Gastroesophageal sphincter (tissue), 3 donors: ENCODE measurements around the gene CPM.

Source experiments
- EP300 ChIP-seq: sonication (generic); formaldehyde crosslinking; IDR thresholded peaks from one replicate; pipeline ENCODE4 v1.6.1; 2017; ENCODE audit warnings: antibody characterized with exemption, mild to moderate bottlenecking
- POLR2A ChIP-seq, 2 donors: fragments of 450-650 bp; IDR thresholded peaks; one replicate each; pipeline ENCODE4 v1.6.1; 2017; ENCODE audit warnings: antibody characterized with exemption in 2 of 2, mild to moderate bottlenecking in 2 of 2, moderate library complexity in 1 of 2
- POLR2AphosphoS5 ChIP-seq: sonication (generic); formaldehyde crosslinking; IDR thresholded peaks from one replicate; pipeline ENCODE4 v1.6.1; 2017; ENCODE audit warnings: antibody characterized with exemption
- TF ChIP-seq, protein P1 (sequence below), 4 experiments: fragments of 200-600 bp in 2 of 4; fragments of 450-650 bp in 2 of 4; sonication (generic) in 1 of 4; IDR thresholded peaks; one replicate each; pipeline ENCODE4 v1.5.1; 2017 to 2019; ENCODE audit warnings: antibody characterized with exemption in 4 of 4, mild to moderate bottlenecking in 2 of 4, moderate library complexity in 2 of 4

DNA sequence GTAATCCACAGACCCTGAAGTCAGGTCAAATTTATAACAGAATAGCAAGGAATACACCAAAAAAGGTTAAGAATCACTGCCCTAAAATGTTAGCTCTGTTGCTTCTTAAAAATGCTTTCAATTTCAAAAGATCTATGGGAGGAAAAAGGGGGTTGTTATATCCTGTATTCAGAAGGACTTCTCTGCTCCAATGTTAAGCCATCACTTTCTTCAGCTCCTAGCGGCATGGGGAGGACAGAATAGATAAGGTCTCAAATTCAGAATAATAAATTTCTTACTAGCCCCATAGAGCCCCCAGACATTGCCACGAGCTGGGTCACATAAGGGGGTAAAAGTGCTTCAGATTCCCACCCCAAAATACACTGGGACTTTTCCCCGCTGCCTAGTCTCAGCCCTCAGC is 49.8 kb downstream of the CPM start:
- TF ChIP-seq, protein P1, sequence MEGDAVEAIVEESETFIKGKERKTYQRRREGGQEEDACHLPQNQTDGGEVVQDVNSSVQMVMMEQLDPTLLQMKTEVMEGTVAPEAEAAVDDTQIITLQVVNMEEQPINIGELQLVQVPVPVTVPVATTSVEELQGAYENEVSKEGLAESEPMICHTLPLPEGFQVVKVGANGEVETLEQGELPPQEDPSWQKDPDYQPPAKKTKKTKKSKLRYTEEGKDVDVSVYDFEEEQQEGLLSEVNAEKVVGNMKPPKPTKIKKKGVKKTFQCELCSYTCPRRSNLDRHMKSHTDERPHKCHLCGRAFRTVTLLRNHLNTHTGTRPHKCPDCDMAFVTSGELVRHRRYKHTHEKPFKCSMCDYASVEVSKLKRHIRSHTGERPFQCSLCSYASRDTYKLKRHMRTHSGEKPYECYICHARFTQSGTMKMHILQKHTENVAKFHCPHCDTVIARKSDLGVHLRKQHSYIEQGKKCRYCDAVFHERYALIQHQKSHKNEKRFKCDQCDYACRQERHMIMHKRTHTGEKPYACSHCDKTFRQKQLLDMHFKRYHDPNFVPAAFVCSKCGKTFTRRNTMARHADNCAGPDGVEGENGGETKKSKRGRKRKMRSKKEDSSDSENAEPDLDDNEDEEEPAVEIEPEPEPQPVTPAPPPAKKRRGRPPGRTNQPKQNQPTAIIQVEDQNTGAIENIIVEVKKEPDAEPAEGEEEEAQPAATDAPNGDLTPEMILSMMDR (IDR thresholded peaks at IDR 0.05), result no peak
- no peak for TF ChIP-seq POLR2AphosphoS5
- no peak for TF ChIP-seq POLR2A (IDR thresholded peaks at IDR 0.05)
- no peak for TF ChIP-seq EP300
